GM12878 (cell line): Measurements from ENCODE around the gene SLC25A42.

Source experiments
- BHLHE40 ChIP-seq, 2 experiments: fragments of 450-650 bp in 1 of 2; IDR thresholded peaks; 2 replicates each; pipeline ENCODE4 v1.6.1; 2011 to 2017; ENCODE audit warnings: low read depth in 2 of 2, borderline replicate concordance in 1 of 2, improper control_type of control experiment in 1 of 2, low read length in 1 of 2, mild to moderate bottlenecking in 1 of 2
- ETV6 ChIP-seq, 2 experiments: fragments of 450-650 bp in 1 of 2; IDR thresholded peaks in 1 of 2; conservative IDR thresholded peaks in 1 of 2; 2 replicates each; pipeline ENCODE4 v1.6.1; 2014; ENCODE audit warnings: antibody characterized with exemption in 1 of 2, borderline replicate concordance in 1 of 2, low read depth in 1 of 2, mild to moderate bottlenecking in 1 of 2, moderate library complexity in 1 of 2
- HCFC1 ChIP-seq: fragments of 150-350 bp; IDR thresholded peaks from 2 replicates; pipeline ENCODE4 v1.6.1; 2014; ENCODE audit warnings: low read length
- JUND ChIP-seq: IDR thresholded peaks from 2 replicates; pipeline ENCODE4 v1.6.1; 2012; ENCODE audit warnings: low read depth, mild to moderate bottlenecking, low read length, improper control_type of control experiment, moderate library complexity
- POLR2AphosphoS5 ChIP-seq: IDR thresholded peaks from 2 replicates; pipeline ENCODE4 v1.6.1; 2011; ENCODE audit warnings: mild to moderate bottlenecking, low read length, inconsistent platforms
- SMAD1 ChIP-seq: fragments of 450-650 bp; IDR thresholded peaks from 2 replicates; pipeline ENCODE4 v1.6.1; 2018; ENCODE audit warnings: mild to moderate bottlenecking, low read depth; ENCODE audit not compliant: partially characterized antibody
- SMARCA5 ChIP-seq: fragments of 450-650 bp; IDR thresholded peaks from 2 replicates; pipeline ENCODE4 v1.6.1; 2017; ENCODE audit warnings: mild to moderate bottlenecking
- SP1 ChIP-seq: IDR thresholded peaks from one replicate; pipeline ENCODE4 v1.6.1; 2011; ENCODE audit warnings: low read depth, low read length
- TF ChIP-seq, protein P1 (sequence below), 3 experiments: IDR thresholded peaks in 2 of 3; conservative IDR thresholded peaks in 1 of 3; 2 replicates each; pipeline ENCODE4 v1.5.1; 2011; ENCODE audit warnings: low read depth in 3 of 3, low read length in 3 of 3, mild to moderate bottlenecking in 3 of 3, control low read depth in 2 of 3, moderate library complexity in 2 of 3, inconsistent platforms in 1 of 3, mixed read lengths in 1 of 3; ENCODE audit not compliant: control insufficient read depth in 2 of 3, insufficient read depth in 1 of 3; ENCODE audit errors: extremely low read depth in 1 of 3

DNA sequence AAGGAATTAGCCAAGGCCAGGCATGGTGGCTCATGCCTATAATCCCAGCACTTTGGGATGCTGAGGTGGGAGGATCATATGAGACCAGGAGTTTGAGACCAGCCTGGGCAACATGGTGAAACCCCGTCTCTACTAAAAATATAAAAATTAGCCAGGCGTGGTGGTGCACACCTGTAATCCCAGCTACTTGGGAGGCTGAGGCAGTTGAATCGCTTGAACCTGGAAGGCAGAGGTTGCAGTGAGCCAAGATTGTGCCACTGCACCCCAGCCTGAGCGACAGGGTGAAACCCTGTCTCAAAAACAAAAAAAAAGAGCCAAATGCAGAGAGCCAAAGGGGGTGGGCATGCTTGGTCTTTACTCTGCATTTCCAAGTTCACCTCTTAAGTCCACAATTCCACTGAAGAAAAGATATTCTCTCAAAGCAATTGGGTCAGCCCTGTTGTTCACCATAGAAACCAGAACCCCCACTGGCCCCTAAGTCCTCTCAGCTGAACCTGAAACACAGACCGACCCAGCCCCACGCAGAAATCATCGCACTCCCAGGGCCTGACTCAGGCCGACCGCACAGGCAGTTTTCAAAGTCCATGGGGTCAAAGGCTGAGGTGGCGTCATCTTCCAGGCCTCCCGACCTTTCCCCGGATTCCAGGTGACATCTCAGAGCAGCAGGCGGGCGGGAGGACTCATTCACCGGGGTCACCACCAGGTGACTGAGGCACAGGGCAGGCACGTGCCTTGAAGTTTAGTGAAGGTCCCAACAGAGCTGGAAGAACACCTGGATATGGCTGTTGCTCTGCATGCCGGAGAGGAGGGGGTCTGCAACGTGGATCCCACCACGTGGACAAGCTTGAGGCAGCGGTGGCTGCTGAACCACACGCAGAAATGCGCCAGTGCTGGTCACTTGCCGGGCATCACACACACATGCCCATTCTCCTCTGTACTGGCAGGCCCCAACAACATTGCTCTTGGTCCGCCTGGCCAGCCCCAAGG is 33.1 kb downstream of the SLC25A42 start:
- TF ChIP-seq, protein P1, sequence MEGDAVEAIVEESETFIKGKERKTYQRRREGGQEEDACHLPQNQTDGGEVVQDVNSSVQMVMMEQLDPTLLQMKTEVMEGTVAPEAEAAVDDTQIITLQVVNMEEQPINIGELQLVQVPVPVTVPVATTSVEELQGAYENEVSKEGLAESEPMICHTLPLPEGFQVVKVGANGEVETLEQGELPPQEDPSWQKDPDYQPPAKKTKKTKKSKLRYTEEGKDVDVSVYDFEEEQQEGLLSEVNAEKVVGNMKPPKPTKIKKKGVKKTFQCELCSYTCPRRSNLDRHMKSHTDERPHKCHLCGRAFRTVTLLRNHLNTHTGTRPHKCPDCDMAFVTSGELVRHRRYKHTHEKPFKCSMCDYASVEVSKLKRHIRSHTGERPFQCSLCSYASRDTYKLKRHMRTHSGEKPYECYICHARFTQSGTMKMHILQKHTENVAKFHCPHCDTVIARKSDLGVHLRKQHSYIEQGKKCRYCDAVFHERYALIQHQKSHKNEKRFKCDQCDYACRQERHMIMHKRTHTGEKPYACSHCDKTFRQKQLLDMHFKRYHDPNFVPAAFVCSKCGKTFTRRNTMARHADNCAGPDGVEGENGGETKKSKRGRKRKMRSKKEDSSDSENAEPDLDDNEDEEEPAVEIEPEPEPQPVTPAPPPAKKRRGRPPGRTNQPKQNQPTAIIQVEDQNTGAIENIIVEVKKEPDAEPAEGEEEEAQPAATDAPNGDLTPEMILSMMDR (IDR thresholded peaks at IDR 0.05 in 2 of 3, conservative IDR thresholded peaks at IDR 0.05 in 1 of 3; ENCODE audit: control insufficient read depth in 2 of 3, extremely low read depth in 1 of 3, insufficient read depth in 1 of 3, low read depth in 3 of 3, low read length in 3 of 3): no peak
- TF ChIP-seq JUND (no peak), BHLHE40 (IDR thresholded peaks at IDR 0.05; ENCODE audit: borderline replicate concordance in 1 of 2, low read depth in 2 of 2, low read length in 1 of 2) (no peak), POLR2AphosphoS5 (no peak), SMARCA5 (no peak), HCFC1 (no peak), ETV6 (conservative IDR thresholded peaks at IDR 0.05 in 1 of 2, IDR thresholded peaks at IDR 0.05 in 1 of 2; ENCODE audit: borderline replicate concordance in 1 of 2, low read depth in 1 of 2) (no peak), SMAD1 (no peak), SP1 (no peak)
